ENCODE measurements around the gene MEIKIN.

GRCh38 chr5:131914472-131914871 is 31.0 kb downstream of the MEIKIN start:
- no peak for TF ChIP-seq TEAD4 (IDR thresholded peaks at IDR 0.05)
- no peak for TF ChIP-seq CEBPB (IDR thresholded peaks at IDR 0.05)
- no peak for TF ChIP-seq REST (IDR thresholded peaks at IDR 0.05; ENCODE audit: low read depth)
- no peak for TF ChIP-seq FOXM1 (IDR thresholded peaks at IDR 0.05; ENCODE audit: borderline replicate concordance, low read depth)
- no peak for TF ChIP-seq YY1 (IDR thresholded peaks at IDR 0.05; ENCODE audit: low read depth)
- no peak for TF ChIP-seq MAX (IDR thresholded peaks at IDR 0.05)

Measured in Ishikawa (cell line).